GM12873 (cell line): ENCODE results near the gene WDFY4.

Experiments
- CTCF ChIP-seq: IDR thresholded peaks from 2 replicates; pipeline ENCODE4 v1.5.1; 2012; ENCODE audit warnings: low read depth, mild to moderate bottlenecking, moderate library complexity, low read length, control low read depth; ENCODE audit not compliant: insufficient read depth; ENCODE audit errors: missing control alignments

The WDFY4 gene

GRCh38 chr10:48700071-48700470 lies 15.4 kb downstream of the WDFY4 start:
- no peak for TF ChIP-seq CTCF

GRCh38 chr10:48700493-48700892 lies 15.8 kb downstream of the WDFY4 start:
- no peak for TF ChIP-seq CTCF

GRCh38 chr10:48701139-48701901 lies 16.6 kb downstream of the WDFY4 start:
- peak; percentile 33 for TF ChIP-seq CTCF

- no peak for TF ChIP-seq CTCF
Observed at GRCh38 chr10:48701941-48702340, 17.3 kb downstream of the WDFY4 start.

- TF ChIP-seq CTCF: no peak
Observed at GRCh38 chr10:48703531-48704122, 19.0 kb downstream of the WDFY4 start.

GRCh38 chr10:48704156-48704555 lies 19.5 kb downstream of the WDFY4 start:
- TF ChIP-seq CTCF: no peak

- TF ChIP-seq CTCF: no peak
Observed at GRCh38 chr10:48705401-48705938, 20.8 kb downstream of the WDFY4 start.
